NOMO-1 (cell line): Measurements from ENCODE around the gene RAPGEF2.
"Not testable (repeated sequence)": the region's sequence is repeated elsewhere in the genome, so short reads cannot be mapped to it uniquely, and the experiment has no call there.

Experiments
- DNase-seq, 2 experiments: peaks; one replicate each; lab custom pipeline; 2025; ENCODE audit not compliant: unreplicated experiment in 2 of 2; lab: John Stamatoyannopoulos, UW

RAPGEF2 gene

DNA sequence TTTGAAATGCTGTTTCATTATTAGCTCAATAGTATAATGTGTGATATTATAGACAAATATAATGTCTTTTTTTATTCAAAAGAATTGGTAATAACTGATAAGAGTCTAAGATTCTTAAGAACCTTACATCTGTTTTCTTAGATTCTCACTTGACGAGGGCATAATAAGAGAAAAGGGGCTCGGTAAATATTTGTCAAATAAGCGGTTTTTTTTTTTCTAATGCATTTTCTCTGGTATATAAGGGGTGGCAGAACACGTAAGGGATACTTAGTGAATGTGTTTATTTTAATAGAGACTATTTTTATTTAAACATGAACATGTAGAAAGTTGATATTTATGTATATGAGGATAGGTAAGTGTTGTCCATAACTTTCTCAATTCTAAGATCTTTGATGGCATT, 200.6 kb downstream of the RAPGEF2 start:
- DNase-seq, result no peak

DNA sequence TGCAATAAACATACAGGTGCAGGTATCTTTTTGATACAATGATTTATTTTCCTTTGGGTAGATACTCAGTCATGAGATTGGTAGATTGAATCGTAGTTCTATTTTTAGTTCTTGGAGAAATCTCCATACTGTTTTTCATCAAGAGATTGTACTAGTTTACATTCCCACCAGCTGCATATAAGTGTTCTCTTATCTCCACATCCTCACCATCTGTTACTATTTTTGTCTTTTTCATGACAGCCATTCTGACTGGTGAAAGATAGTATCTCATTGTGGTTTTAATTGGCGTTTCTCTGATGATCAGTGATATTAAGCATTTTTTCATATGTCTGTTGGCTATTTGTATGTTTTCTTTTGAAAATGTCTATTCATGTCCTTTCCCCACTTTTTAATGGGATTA, 202.2 kb downstream of the RAPGEF2 start:
- no peak for DNase-seq

DNA sequence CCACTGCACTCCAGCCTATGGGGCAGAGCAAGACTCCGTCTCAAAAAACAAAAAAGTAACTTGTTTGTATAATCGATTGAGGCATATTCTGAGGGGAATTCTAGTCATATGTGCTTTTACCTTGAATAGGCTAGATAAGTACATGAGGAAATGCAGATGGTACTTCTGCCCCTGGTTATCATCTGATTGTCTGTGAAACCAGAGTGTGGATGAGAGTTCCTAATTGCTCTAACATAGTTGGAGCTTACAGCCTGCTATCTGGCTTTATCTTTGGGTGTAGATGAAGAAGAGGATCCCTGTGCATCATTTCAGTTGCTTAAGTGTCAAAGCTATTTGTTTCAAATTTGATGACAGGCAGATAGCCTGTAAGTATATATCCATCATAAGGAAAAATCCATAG, 205.1 kb downstream of the RAPGEF2 start:
- DNase-seq, result no peak

DNA sequence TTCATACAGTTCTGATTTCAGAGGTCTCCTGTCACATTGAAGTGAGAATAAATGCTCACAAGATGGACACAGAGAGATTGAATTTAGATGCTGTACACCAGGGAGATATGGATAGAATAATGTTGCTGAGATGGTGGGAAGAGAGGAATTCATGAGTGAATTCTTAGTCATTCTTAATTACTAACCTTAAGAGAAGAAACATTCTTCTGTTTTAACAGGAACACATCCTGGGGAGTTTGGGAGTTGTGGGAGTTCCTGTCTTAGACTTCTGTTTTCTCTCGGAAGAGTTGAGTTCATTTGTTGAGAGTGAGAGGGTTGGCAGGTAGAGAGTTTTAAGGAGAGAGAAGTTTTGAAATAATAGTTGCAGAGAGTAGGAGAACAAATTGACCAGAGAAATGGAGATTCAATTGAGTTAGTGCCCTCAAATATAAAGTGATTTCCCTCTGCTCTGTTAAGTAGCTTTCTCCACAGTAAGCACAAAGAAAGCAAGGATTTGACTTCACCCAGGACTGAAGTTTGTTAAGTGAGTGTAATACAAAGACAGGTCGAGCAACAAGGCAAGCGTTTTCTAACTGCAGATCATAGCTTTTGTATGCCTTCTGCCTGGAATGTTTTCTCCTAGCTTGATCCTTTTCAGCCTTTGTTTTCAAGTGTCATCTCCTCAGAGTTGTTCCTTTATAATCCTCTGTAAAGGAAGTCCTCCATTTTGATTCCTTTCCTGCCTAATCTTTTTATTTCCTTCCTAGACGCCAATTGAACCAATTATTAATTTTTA, 205.9 kb downstream of the RAPGEF2 start:
- no peak for DNase-seq

DNA sequence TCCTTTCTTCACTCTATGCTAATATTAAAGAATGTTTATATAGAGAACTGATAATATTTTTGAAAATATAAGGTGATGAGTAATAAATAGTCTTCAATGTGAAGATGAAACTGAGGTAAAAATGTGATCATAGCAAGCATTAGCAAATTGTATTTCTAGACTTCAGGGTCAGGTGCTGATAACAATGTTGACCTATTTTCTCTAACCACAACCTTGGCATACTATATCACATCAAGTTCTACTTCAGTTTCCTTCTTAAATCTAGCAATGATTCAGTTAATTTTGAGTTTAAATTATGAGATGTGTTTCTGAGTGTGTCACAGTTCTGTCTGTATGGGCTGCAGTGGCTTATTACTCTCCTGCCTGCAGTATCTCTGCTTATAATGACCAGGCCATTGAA, 209.4 kb downstream of the RAPGEF2 start:
- DNase-seq, result no peak

DNA sequence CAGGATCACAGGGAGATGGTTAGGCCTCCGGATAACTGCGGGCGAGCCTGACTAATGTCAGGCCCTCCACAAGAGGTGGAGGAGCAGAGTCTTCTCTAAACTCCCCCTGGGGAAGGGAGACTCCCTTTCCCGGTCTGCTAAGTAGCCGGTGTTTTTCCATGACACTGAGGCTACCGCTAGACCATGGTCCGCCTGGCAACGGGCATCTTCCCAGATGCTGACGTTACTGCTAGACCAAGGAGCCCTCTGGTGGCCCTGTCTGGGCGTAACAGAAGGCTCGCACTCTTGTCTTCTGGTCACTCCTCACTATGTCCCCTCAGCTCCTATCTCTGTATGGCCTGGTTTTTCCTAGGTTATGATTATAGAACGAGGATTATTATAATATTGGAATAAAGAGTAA, 213.0 kb downstream of the RAPGEF2 start:
- DNase-seq, result not testable (repeated sequence)

DNA sequence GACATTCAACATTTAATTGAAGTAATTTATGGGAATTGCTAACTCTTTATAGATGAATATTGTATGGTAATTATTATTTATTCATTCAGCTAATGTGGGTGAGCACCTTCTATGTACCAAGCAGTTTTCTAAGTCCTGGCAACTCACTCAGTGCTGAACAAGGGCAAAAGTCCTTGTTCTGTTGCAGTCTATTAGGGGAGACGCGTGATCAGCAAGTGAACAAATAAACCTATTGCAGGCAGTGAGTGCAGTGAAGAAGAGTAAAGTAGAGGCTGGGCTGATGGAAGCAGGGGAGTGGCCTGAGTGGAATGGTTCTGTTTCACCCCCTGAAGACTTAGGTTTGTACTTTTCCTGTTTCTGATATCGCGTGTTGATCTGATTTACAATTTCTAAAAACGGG, 214.3 kb downstream of the RAPGEF2 start:
- no peak for DNase-seq

DNA sequence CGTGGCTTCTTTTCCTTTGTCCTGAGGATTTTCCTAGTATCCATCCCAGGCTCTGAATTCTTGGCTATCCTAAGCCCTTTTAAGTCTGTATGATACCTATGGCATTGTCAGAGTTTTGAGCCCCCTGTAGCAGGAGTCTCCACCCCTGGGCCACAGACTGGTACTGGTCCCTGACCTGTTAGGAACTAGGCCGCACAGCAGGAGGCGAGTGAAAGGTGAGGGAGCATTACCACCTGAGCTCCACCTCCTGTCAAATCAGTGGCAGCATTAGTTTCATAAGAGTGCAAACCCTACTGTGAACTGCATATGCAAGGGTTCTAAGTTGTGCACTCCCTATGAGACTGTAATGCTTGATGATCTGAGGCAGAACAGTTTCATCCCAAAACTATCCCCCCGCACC, 216.1 kb downstream of the RAPGEF2 start:
- no peak for DNase-seq

DNA sequence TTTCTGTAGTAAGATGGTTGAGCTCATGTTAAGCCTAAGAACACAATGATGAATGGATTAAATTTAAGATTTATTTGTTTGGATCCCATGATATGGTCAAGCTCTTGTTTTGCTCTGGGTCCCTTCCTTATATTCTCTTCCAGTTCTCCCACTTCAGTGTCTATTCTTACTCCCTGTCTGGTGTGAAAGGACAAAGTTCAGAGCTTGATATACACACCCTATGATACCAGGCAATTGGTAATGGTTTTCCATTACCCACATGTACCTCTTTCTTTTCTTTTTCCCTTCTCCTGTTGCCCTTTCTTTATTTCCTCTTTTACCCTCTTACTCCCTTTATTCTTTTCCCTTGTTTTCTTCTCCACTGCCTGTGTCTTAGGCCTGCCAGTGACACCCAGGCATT, 223.6 kb downstream of the RAPGEF2 start:
- DNase-seq, result no peak

DNA sequence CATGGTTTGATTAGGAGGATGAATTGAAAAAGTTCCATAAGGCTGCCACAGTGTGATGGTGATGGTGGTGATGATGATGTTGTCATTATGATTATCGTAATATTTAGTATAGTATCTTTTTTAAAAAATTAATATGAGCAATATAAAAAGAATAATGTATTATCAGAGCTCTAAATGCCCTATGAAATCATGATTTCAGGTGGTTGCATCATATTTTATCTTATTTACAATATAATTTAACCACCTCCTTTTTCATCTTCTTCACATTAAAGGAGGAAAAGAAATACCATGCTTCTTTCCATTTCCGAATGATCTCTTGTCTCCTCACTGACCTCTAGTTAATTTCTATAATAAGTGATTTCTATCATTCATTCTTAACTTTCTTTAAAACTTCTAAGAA, 225.9 kb downstream of the RAPGEF2 start:
- no peak for DNase-seq

DNA sequence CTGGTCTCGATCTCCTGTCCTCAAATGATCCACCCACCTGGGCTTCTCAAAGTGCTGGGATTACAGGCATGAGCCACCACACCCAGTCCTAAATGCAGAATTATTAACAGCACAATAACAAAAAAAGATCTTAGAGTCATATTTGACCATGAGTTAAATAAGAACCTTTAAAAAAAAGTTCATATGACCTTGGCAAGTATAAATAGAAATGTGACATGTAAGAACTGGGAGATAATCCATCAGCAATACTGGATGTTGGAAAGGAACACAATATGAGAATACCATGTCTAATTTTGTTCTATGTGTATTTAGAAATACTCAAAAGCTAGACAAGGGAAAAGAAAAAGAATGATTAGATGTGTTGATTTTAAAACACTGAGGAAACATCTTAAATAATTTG, 231.6 kb downstream of the RAPGEF2 start:
- no peak for DNase-seq

DNA sequence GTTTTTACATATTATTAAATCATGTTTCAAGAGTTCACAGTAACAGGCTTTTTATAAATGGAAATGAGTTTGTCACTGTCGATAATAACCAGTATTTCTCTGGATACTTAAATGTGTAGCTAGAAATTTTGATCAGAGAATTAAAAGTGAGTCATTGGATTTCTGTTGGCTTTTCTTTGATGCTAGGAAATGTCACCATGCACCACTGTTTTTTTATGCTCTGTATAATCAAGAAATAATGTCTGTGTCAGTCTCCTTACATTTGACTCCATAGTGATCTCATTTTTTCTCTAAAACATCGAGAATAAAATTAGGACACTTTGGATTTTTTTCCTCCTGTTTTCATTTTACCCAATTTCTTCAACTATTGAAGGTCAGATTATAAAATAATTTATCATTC, 234.2 kb downstream of the RAPGEF2 start:
- DNase-seq, result no peak

DNA sequence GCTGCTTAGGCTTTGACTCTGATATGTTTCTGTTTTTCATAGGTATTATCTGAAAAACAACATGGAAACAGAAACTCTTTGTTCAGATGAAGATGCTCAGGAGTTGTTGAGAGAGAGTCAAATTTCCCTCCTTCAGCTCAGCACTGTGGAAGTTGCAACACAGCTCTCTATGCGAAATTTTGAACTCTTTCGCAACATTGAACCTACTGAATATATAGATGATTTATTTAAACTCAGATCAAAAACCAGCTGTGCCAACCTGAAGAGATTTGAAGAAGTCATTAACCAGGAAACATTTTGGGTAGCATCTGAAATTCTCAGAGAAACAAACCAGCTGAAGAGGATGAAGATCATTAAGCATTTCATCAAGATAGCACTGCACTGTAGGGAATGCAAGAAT, 238.6 kb downstream of the RAPGEF2 start:
- DNase-seq, result peak; percentile 20 to 83

DNA sequence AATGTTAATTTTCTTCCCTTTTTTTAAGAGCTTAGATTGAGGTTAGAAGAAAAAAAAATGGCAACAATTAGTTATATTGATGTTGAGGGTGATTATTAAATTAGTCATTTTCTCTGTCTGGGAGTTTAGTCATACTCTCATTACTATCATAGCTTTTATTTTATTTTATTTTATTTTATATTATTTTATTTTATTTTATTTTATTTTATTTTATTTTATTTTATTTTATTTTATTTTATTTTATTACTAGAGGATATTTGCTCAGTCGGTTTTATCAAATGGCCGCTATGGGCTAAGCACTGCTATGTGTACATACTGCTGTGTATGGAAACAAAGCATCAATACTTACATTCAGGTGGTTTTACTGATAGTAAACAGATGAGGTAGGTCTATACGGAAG, 239.5 kb downstream of the RAPGEF2 start:
- no peak for DNase-seq

DNA sequence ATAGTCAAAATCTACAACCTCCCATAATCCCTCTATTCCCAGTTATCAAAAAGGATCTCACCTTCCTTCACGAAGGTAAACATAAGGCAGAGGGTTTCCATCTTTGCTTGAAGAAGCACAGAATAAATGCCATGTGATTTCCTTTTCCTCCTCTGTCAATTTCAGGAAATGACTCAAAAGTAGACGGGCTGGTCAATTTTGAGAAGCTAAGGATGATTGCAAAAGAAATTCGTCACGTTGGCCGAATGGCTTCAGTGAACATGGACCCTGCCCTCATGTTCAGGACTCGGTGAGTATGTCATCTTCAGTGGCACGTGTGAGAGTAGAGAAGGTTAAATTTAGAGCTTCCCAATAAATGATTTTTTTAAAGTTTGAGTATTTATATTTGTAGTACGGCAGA, 240.2 kb downstream of the RAPGEF2 start:
- DNase-seq, result peak in 1 of 2 experiments; percentile 13

DNA sequence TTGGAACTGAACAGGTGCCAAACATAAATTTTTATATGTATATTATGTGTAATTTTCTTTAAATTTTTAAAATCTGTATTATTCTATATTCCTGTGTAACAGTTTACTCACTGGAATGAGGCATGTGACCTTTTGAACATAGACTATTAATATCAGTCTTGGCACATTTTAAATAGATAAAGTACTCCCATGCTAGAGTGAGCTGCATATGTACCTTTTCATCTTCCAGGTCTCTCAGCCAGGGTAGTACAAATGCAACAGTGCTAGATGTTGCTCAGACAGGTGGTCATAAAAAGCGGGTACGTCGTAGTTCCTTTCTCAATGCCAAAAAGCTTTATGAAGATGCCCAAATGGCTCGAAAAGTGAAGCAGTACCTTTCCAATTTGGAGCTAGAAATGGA, 242.0 kb downstream of the RAPGEF2 start:
- DNase-seq, result no peak

DNA sequence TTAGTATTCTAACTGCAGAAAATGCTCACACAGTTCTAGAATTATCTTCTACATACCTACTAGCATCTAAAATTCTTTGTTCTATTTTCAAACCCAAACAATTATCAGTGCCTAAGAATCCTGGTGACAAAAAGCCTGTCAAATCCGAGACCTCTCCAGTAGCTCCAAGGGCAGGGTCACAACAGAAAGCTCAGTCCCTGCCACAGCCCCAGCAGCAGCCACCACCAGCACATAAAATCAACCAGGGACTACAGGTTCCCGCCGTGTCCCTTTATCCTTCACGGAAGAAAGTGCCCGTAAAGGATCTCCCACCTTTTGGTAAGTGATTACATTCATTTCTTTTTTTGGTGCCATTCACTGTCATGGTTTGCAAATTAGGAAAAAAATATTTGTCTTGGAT, 243.8 kb downstream of the RAPGEF2 start:
- DNase-seq, result no peak

DNA sequence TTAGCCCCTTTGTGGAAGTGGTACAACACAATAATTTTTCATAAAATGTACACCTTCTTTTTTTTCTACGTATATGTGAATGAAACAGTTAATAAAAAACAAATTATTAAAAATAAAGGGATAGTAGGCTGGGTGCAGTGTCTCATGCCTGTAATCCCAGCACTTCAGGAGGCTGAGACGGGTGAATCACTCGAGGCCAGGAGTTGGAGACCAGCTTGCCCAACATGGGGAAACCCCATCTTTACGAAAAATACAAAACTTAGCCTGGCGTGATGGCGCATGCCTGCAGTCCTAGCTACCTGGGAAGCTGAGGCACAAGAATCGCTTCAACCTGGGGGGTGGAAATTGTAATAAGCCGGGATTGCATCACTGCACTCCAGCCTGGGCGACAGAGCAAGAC, 244.9 kb downstream of the RAPGEF2 start:
- no peak for DNase-seq

DNA sequence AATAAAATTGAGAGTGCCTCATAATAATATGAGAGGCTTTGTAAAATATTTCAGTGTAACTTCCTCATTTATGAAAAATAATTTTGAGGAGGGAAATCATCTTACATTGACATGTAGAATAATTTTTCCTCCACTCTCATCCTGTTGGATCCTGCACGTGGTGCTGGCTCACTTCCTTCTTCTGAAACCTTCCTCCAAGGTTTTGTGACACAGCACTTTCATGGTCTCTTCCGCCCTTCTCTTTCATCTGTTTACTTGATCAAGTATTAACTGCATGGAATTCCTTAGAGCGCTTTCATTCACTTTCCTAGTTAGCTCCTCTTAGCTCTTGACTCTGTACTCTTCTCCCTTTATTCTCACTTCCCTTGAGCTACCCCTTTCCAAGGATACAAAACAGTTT, 246.5 kb downstream of the RAPGEF2 start:
- no peak for DNase-seq

DNA sequence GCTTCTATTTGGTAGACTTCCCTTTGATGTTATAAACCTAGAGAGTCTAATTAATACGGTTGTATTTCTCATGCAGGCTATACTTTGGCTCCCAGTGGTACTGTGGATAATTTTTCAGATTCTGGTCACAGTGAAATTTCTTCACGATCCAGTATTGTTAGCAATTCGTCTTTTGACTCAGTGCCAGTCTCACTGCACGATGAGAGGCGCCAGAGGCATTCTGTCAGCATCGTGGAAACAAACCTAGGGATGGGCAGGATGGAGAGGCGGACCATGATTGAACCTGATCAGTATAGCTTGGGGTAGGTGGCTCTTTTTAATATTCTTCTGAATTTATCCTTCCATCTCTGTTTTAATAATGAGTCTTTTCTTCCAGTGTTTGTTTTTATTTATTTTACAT, 249.7 kb downstream of the RAPGEF2 start:
- no peak for DNase-seq

DNA sequence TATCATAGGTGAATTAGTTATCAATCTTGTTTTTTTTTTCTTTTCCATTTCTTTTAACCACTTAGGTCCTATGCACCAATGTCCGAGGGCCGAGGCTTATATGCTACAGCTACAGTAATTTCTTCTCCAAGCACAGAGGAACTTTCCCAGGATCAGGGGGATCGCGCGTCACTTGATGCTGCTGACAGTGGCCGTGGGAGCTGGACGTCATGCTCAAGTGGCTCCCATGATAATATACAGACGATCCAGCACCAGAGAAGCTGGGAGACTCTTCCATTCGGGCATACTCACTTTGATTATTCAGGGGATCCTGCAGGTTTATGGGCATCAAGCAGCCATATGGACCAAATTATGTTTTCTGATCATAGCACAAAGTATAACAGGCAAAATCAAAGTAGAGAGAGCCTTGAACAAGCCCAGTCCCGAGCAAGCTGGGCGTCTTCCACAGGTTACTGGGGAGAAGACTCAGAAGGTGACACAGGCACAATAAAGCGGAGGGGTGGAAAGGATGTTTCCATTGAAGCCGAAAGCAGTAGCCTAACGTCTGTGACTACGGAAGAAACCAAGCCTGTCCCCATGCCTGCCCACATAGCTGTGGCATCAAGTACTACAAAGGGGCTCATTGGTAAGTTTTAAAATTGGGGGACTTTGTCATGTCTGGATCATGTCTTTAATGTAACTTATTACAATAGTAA, 250.7 kb downstream of the RAPGEF2 start:
- no peak for DNase-seq

DNA sequence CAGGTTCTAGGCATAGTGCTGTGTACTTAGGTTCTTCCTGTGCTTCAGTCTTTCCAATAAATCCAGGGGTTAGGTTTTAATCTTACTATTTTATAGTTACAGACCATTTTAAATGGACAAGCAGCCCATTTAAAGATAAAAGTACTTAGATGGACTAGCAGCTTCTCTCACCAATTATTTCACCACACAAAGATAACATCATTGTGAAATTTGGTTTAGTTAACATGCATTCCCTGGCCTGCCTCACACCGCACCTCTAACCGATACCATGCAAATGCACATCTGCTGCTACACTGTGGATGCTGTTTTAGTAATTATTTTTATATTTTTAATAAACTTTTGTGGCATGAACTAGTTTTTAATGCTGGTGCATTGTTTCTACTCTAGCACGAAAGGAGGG, 252.6 kb downstream of the RAPGEF2 start:
- no peak for DNase-seq

DNA sequence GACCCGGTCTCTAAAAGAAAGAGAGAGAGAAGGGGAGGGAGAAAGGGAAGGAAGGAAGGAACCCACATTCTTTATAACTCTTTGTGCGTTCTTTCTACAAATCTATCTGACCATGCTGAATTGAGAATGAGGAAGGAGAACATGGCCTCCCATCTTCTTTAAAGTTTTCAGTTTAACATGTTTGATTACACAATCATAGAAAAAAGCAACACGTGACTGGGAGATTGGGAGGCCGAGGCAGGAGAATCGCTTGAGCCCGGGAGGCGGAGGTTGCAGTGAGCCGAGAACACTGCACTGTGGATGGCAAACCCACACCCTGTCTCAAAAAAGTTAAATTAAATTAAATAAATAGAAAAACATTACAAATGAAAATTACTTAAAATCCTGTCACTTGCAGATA, 254.5 kb downstream of the RAPGEF2 start:
- DNase-seq, result no peak
